GM23248 (cell line): ENCODE results near the gene MAPK8IP1. TPM values are rescaled to one million over a fixed set of nuclear protein-coding genes. Genes with fewer than 3 reads are reported as not detected.

Experiments
- DNase-seq: peaks from one replicate; pipeline ENCODE4 v3.0.0-alpha.2; 2015
- H2AFZ ChIP-seq: fragments of 200-600 bp; sonication (generic); 2 replicates; pipeline ENCODE4 v1.6.1; 2016; ENCODE audit warnings: antibody characterized with exemption
- H3F3A ChIP-seq: fragments of 200-600 bp; sonication (generic); 2 replicates; pipeline ENCODE4 v1.6.1; 2016; ENCODE audit warnings: mild to moderate bottlenecking, antibody characterized with exemption, mixed run types; ENCODE audit not compliant: insufficient read depth
- H3K27ac ChIP-seq: fragments of 200-600 bp; sonication (generic); 2 replicates; pipeline ENCODE4 v1.5.1; 2016; ENCODE audit warnings: mild to moderate bottlenecking
- H3K27me3 ChIP-seq: fragments of 200-600 bp; sonication (generic); replicated peaks from 2 replicates; pipeline ENCODE4 v1.6.1; 2016; ENCODE audit warnings: mild to moderate bottlenecking; ENCODE audit not compliant: insufficient read depth
- H3K36me3 ChIP-seq: fragments of 200-600 bp; sonication (generic); 2 replicates; pipeline ENCODE4 v1.6.1; 2016; ENCODE audit warnings: low read depth, mild to moderate bottlenecking
- H3K4me1 ChIP-seq: fragments of 200-600 bp; sonication (generic); 2 replicates; pipeline ENCODE4 v1.6.1; 2016; ENCODE audit warnings: mild to moderate bottlenecking; ENCODE audit not compliant: insufficient read depth
- H3K4me2 ChIP-seq: fragments of 200-600 bp; sonication (generic); one replicate; pipeline ENCODE4 v1.6.1; 2016; ENCODE audit warnings: mild to moderate bottlenecking; ENCODE audit not compliant: unreplicated experiment
- H3K4me3 ChIP-seq: fragments of 200-600 bp; sonication (generic); 2 replicates; pipeline ENCODE4 v1.5.1; 2016; ENCODE audit warnings: mild to moderate bottlenecking
- H3K79me2 ChIP-seq: fragments of 200-600 bp; sonication (generic); 2 replicates; pipeline ENCODE4 v1.6.1; 2016; ENCODE audit warnings: mild to moderate bottlenecking; ENCODE audit not compliant: insufficient read depth
- H3K9ac ChIP-seq: fragments of 200-600 bp; sonication (generic); 2 replicates; pipeline ENCODE4 v1.6.1; 2016; ENCODE audit warnings: mild to moderate bottlenecking
- H3K9me2 ChIP-seq: fragments of 200-600 bp; sonication (generic); 2 replicates; pipeline ENCODE4 v1.6.1; 2016; ENCODE audit warnings: mixed run types, mild to moderate bottlenecking, moderate library complexity; ENCODE audit not compliant: insufficient read depth
- H3K9me3 ChIP-seq: fragments of 200-600 bp; sonication (generic); one replicate; pipeline ENCODE4 v1.6.1; 2017; ENCODE audit warnings: low read depth
- H4K20me1 ChIP-seq: fragments of 200-600 bp; sonication (generic); 2 replicates; pipeline ENCODE4 v1.6.0; 2016; ENCODE audit not compliant: insufficient read depth
- EZH2 ChIP-seq: fragments of 200-600 bp; sonication (generic); IDR thresholded peaks from 2 replicates; pipeline ENCODE4 v1.6.1; 2018; ENCODE audit warnings: antibody characterized with exemption, mild to moderate bottlenecking; ENCODE audit not compliant: insufficient read depth, poor library complexity, severe bottlenecking
- EZH2phosphoT487 ChIP-seq: fragments of 200-600 bp; sonication (generic); IDR thresholded peaks from 2 replicates; pipeline ENCODE4 v1.6.1; 2018; ENCODE audit warnings: antibody characterized with exemption, moderate library complexity, mild to moderate bottlenecking, low read depth; ENCODE audit not compliant: insufficient read depth
- WGBS, 2 experiments: methylation state at CpG; one replicate each; pipeline ENCODE4 v1.1.6; 2015 to 2017; ENCODE audit warnings: low lambda C conversion rate in 2 of 2, low coverage in 1 of 2; ENCODE audit errors: missing lambda C conversion rate in 2 of 2; 5-methylcytosine and 5-hydroxymethylcytosine counted together
- in situ Hi-C: fragments of 300-500 bp; cut with MboI; formaldehyde crosslinking; loops from 2 replicates; pipeline ENCODE4 v1.15.0; 2020
- polyA plus RNA-seq: library from polyadenylated mRNA; unstranded; fragments of >200 nt; fragmentation: Nextera tagmentation; extraction: Ambion mirVana; gene quantifications from 2 replicates; pipeline ENCODE4 v1.2.1, GENCODE V29; 2016
- total RNA-seq: library from RNA; depleted of rRNA; stranded (reverse); fragments of >200 nt; shearing (Covaris generic); gene quantifications from 2 replicates; pipeline ENCODE4 v1.2.3, GENCODE V29; 2014

Gene MAPK8IP1
- total and polyA plus RNA-seq, 2 experiments from 2014 or later, result 1.8 to 9.5 TPM

DNA sequence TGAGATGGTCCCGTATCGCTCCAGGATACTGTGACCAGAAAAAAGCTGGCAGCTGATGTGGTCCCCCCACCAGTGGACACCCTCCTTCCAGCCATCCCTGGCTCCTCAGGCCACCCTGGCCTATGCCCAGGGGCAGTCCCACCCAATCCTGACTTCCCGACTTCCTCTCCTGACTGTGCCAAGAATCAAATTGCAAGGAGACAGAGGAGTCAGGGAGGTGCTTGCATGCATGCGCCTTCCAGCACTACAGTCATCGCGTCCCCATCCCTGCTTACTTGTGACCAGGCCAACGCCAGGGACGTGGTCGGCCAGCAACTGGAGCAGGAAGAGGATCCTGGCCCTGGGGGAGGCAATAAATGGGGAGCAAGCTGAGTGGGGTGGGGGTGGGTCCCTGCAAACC, 25.2 kb downstream of the MAPK8IP1 start:
- H3K9ac ChIP-seq, result no peak overlapping the region
- no peaks in the 10 kb centered on the region for H3K9me3 ChIP-seq
- no peaks in the 10 kb centered on the region for H3K27me3 ChIP-seq
- H3K4me3 ChIP-seq, result no peak overlapping the region
- H3K79me2 ChIP-seq, result peaks cover 2% of the 10 kb centered on the region
- no peaks in the 10 kb centered on the region; the same call in 1 of the 2 replicates for H3K36me3 ChIP-seq
- in situ Hi-C loops, result no loop called here
- no peak for DNase-seq
- no peak overlapping the region for H2AFZ ChIP-seq
- no peak overlapping the region for H3K4me2 ChIP-seq
- H4K20me1 ChIP-seq, result no peaks in the 10 kb centered on the region
- TF ChIP-seq EZH2phosphoT487, result no peak
- TF ChIP-seq EZH2, result no peak
- no peaks in the 10 kb centered on the region for H3K9me2 ChIP-seq
- H3K4me1 ChIP-seq, result no peaks in the 10 kb centered on the region
- H3K27ac ChIP-seq, result no peak overlapping the region
- 64 to 69% methylated on average over 9 of the region's 9 CpGs for WGBS, 2 experiments
- no peaks in the 10 kb centered on the region for H3F3A ChIP-seq

- no peak for DNase-seq
- Histone ChIP-seq H3K36me3 (no peaks in the 10 kb centered on the region; the same call in 1 of the 2 replicates), H3K27ac (no peak overlapping the region), H3K27me3 (no peaks in the 10 kb centered on the region), H2AFZ (no peak overlapping the region), H3K79me2 (peaks cover 22% of the 10 kb centered on the region), H3K4me2 (no peak overlapping the region), H3K9ac (no peak overlapping the region), H3K9me3 (no peaks in the 10 kb centered on the region), H3F3A (no peaks in the 10 kb centered on the region), H3K9me2 (no peaks in the 10 kb centered on the region), H3K4me3 (no peak overlapping the region), H3K4me1 (peaks cover 7% of the 10 kb centered on the region), H4K20me1 (no peaks in the 10 kb centered on the region)
- in situ Hi-C loops, result no loop called here
- no peak for TF ChIP-seq EZH2
- no peak for TF ChIP-seq EZH2phosphoT487
- 97 to 100% methylated on average over 19 of the region's 19 CpGs for whole genome bisulfite sequencing, 2 experiments
These were observed 28.1 kb downstream of the MAPK8IP1 start for GRCh38 chr11:45913514-45913913.

GRCh38 chr11:45913942-45914635, 28.6 kb downstream of the MAPK8IP1 start:
- H3K4me2 ChIP-seq, result no peak overlapping the region
- H3F3A ChIP-seq, result no peaks in the 10 kb centered on the region
- H3K9me3 ChIP-seq, result no peaks in the 10 kb centered on the region
- H3K4me3 ChIP-seq, result no peak overlapping the region
- H3K36me3 ChIP-seq, result no peaks in the 10 kb centered on the region; the same call in 1 of the 2 replicates
- no peak for DNase-seq
- no peak overlapping the region for H3K9ac ChIP-seq
- in situ Hi-C loops, result no loop called here
- no peak overlapping the region for H2AFZ ChIP-seq
- H4K20me1 ChIP-seq, result no peaks in the 10 kb centered on the region
- TF ChIP-seq EZH2 (no peak), EZH2phosphoT487 (no peak)
- H3K9me2 ChIP-seq, result no peaks in the 10 kb centered on the region
- H3K27me3 ChIP-seq, result no peaks in the 10 kb centered on the region
- peaks cover 7% of the 10 kb centered on the region for H3K4me1 ChIP-seq
- peaks cover 22% of the 10 kb centered on the region for H3K79me2 ChIP-seq
- WGBS, 2 experiments, result 77 to 80% methylated on average over 21 to 22 of the region's 22 CpGs
- no peak overlapping the region for H3K27ac ChIP-seq

- Histone ChIP-seq H3K4me2 (no peak overlapping the region), H2AFZ (no peak overlapping the region), H3K9me3 (no peaks in the 10 kb centered on the region), H3F3A (no peaks in the 10 kb centered on the region), H3K4me1 (peaks cover 7% of the 10 kb centered on the region), H3K27me3 (no peaks in the 10 kb centered on the region), H3K36me3 (no peaks in the 10 kb centered on the region; the same call in 1 of the 2 replicates), H3K9me2 (no peaks in the 10 kb centered on the region), H3K4me3 (no peak overlapping the region), H4K20me1 (no peaks in the 10 kb centered on the region), H3K79me2 (peaks cover 22% of the 10 kb centered on the region), H3K27ac (no peak overlapping the region), H3K9ac (no peak overlapping the region)
- TF ChIP-seq EZH2phosphoT487 (no peak), EZH2 (no peak)
- in situ Hi-C loops, result no loop called here
- 82 to 85% methylated on average over 13 of the region's 13 CpGs for WGBS, 2 experiments
- no peak for DNase-seq
These were observed 30.0 kb downstream of the MAPK8IP1 start for GRCh38 chr11:45915446-45915845.
